Measurements from ENCODE around the gene TSTD1.

GRCh38 chr1:161061419-161061818, 22.7 kb upstream of the TSTD1 start:
- no peak for TF ChIP-seq CTCF (IDR thresholded peaks at IDR 0.05 in 4 of 5, conservative IDR thresholded peaks at IDR 0.05 in 1 of 5)
- no peak for TF ChIP-seq POLR2A (IDR thresholded peaks at IDR 0.05)

Data from gastrocnemius medialis (tissue), 4 donors.